ENCODE data around the gene ATP1B2.
A peak's percentile ranks its signal among the peaks of the same experiment; 100 is the strongest.
"Not testable (repeated sequence)": the region's sequence is repeated elsewhere in the genome, so short reads cannot be mapped to it uniquely, and the experiment has no call there.

The ATP1B2 gene

DNA sequence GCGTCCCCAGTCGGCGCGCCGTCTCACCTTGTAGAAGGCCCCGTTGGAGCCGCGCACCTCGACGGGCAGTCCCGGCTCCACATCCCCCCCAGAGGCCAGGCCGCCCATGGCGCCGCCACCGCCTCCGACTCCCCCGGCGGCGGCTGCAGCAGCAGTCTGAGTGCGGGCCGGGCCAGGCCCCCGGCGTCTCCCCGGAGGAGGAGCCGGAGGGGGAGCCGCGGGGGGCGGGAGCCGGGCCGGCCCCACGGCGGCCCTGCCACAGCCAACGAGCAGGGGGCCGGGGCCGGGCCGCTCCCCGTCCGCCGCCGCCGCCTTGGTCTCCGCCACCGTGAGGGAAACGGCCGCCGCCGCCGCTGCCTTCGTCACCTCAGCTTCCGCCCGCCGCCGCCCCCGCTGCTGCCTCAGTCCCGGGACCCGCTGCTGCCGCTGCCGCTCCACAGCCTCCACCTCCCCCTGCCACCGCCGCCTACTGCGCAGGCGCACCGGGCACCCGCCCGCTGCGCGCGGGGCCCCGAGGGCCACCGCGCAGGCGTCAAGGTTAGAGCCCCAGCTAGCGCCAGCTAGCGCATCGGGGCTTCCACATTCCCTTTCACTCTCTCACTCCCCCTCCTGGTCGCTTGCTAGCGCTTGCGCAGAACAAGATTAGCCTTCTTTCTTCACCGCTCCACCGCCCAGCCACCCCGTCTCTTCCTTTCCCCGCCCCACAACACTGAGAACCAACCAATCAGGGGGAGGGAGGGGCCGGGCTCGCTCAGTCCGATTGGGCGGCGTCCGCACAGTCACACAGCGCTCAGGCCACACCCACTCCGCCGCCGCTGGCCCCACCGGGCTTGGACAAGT lies 36.1 kb upstream of the ATP1B2 start, which contains the start of gene FXR2:
Gene FXR2 (minus strand): TSS at position 473 of the 840 bp plus-strand sequence. CDS start 365 bp downstream, at position 108.
- H3K4me3 ChIP-seq (ENCODE audit: low read length): peak within 1 kb of the TSS; percentile 87
- DNase-seq (ENCODE audit: low read depth): peak; percentile 99
- TF ChIP-seq, protein P1, sequence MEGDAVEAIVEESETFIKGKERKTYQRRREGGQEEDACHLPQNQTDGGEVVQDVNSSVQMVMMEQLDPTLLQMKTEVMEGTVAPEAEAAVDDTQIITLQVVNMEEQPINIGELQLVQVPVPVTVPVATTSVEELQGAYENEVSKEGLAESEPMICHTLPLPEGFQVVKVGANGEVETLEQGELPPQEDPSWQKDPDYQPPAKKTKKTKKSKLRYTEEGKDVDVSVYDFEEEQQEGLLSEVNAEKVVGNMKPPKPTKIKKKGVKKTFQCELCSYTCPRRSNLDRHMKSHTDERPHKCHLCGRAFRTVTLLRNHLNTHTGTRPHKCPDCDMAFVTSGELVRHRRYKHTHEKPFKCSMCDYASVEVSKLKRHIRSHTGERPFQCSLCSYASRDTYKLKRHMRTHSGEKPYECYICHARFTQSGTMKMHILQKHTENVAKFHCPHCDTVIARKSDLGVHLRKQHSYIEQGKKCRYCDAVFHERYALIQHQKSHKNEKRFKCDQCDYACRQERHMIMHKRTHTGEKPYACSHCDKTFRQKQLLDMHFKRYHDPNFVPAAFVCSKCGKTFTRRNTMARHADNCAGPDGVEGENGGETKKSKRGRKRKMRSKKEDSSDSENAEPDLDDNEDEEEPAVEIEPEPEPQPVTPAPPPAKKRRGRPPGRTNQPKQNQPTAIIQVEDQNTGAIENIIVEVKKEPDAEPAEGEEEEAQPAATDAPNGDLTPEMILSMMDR (conservative IDR thresholded peaks at IDR 0.05; ENCODE audit: low read depth, low read length): peak; percentile 72

DNA sequence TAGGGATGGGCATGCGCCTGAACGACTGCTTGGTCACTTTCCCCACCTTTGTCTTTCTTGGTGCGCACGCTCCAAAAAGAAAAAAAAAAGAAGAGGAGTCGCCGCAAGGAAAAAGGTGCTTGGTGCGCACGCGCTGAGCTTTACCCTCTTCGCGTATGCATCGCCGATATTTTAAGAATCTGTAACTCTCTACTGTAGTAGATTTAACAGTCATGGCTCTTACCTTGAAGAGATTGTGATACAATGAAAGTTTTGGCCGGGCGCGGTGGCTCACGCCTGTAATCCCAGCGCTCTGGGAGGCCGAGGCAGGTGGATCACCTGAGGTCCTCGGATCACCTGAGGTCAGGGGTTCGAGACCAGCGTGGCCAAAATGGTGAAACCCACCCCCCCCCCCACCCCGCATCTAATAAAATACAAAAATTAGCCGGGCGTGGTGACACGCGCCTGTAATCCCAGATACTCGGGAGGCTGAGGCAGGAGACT lies 35.4 kb upstream of the ATP1B2 start:
- DNase-seq (ENCODE audit: low read depth): no peak
- H3K4me3 ChIP-seq (ENCODE audit: low read length): peak overlapping the region; percentile 47
- TF ChIP-seq, protein P1 (conservative IDR thresholded peaks at IDR 0.05; ENCODE audit: low read depth, low read length): no peak

DNA sequence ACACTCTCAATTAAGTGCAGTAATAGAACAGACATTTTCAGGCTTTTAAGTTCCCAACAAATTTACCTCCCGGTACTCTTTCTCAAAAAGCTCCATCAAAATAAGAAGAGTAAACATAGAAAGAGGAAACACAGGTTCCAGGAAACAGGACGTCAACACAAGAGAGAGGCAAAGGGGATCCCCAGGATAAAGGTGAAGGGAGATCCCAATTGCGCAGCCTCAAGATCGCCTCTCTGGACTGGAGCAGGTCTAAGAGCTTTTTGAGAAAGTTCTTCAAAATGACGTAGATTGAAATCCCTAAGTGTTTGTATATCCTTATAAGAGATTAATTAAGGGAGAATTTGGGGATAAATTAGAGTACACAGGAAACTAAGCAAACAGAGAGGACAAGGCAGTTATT lies 32.1 kb upstream of the ATP1B2 start:
- TF ChIP-seq, protein P1 (conservative IDR thresholded peaks at IDR 0.05; ENCODE audit: low read depth, low read length): no peak
- no peak for DNase-seq (ENCODE audit: low read depth)

DNA sequence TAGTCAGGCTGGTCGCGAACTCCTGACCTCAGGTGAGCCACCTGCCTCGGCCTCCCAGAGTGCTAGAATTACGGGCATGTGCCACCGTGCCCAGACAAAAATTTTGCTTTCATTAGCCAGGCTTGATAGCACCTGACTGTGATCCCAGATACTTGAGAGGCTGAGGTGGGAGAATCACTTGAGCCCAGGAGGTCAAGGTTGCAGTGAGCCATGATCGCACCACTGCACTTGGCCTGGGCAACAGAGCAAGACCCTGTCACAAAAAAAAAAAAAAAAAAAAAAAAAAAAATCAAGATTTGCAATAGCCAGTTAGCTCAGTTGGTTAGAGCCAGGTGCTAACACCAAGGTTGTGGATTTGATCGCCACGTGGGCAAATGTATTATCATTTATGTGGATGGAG lies 29.9 kb upstream of the ATP1B2 start:
- no peak for DNase-seq (ENCODE audit: low read depth)
- no peak overlapping the region for H3K4me3 ChIP-seq (ENCODE audit: low read length)
- TF ChIP-seq, protein P1 (conservative IDR thresholded peaks at IDR 0.05; ENCODE audit: low read depth, low read length): no peak

More for the DNA sequence above, 32.1 kb upstream of the ATP1B2 start:
- H3K4me3 ChIP-seq (ENCODE audit: low read length): no peak overlapping the region

DNA sequence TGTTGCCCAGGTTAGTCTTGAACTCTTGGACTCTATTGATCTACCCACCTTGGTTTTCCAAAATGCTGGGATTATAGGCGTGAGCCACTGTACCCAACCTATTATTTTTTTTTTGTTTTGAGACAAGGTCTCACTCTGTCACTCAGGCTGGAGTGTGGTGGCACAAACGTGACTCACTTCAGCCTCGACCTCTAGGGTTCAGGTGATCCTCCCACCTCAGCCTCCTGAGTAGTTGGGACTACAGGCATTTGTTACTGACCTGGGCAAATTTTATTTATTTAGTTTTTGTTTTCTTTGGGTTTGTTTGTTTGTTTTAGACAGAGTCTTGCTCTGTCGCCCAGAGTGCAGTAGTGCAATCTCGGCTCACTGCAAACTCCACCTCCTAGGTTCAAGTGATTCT lies 27.1 kb upstream of the ATP1B2 start:
- H3K4me3 ChIP-seq (ENCODE audit: low read length): no peak overlapping the region
- TF ChIP-seq, protein P1 (conservative IDR thresholded peaks at IDR 0.05; ENCODE audit: low read depth, low read length): no peak
- no peak for DNase-seq (ENCODE audit: low read depth)

DNA sequence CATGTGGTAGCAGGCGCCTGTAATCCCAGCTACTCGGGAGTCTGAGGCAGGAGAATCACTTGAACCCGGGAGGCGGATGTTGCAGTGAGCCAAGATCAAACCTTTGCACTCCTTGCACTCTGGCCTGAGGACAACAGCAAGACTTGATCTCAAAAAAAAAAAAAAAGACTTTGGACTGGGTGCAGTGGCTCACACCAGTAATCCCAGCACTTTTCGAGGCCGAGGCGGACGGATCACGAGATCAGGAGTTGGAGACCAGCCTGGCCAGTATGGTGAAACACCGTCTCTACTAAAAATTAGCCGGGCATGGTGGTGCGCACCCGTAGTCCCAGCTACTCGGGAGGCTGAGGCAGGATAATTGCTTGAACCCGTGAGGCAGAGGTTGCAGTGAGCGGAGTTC lies 25.0 kb upstream of the ATP1B2 start:
- not testable (repeated sequence) for H3K4me3 ChIP-seq (ENCODE audit: low read length); DNase-seq (ENCODE audit: low read depth)

DNA sequence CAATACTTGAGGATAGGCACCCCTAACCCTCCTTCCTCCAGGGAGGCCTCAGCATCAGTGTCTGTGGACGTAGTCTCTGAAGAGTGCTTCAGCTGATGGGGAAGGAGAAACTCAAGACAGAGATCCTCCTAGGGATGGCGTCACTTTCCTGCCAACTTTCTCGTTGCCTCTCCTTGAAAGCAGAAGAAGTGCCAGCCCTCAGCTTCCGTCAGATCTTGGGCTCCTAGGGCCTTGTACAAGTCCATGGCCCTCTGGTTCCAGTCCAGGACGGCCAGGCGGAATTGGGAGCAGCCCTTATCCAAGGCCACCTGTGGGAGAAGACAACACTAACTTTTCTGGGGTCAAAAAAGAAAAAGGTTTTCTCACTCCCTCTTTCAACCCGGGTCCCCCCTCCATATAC lies 24.4 kb upstream of the ATP1B2 start:
- no peak overlapping the region for H3K4me3 ChIP-seq (ENCODE audit: low read length)
- no peak for DNase-seq (ENCODE audit: low read depth)
- TF ChIP-seq, protein P1 (conservative IDR thresholded peaks at IDR 0.05; ENCODE audit: low read depth, low read length): no peak
